Measurements from ENCODE around the gene ZNF816. TPM values are rescaled to one million over a fixed set of nuclear protein-coding genes. Genes with fewer than 3 reads are reported as not detected.

The ZNF816 gene
- total RNA-seq, 1 experiment from 2014 or later = 8.9 TPM

- CTCF ChIA-PET = no interaction called here
Measured at GRCh38 chr19:52987221-52987620, 24.5 kb upstream of the ZNF816 start.

More at GRCh38 chr19:52987221-52987620, 24.5 kb upstream of the ZNF816 start:
- TF ChIP-seq SP1 (IDR thresholded peaks at IDR 0.05; ENCODE audit: low read depth) (no peak), EZH2 (IDR thresholded peaks at IDR 0.05) (no peak), CEBPB (IDR thresholded peaks at IDR 0.05; ENCODE audit: low read depth) (no peak), REST (IDR thresholded peaks at IDR 0.05; ENCODE audit: low read depth) (no peak), YY1 (IDR thresholded peaks at IDR 0.05; ENCODE audit: extremely low read depth, insufficient replicate concordance, low read depth, low read length) (no peak), CBX3 (IDR thresholded peaks at IDR 0.05; ENCODE audit: low read depth) (no peak), SRF (IDR thresholded peaks at IDR 0.05; ENCODE audit: low read depth) (no peak), ZNF274 (IDR thresholded peaks at IDR 0.05; ENCODE audit: low read depth, low read length) (no peak), EGR1 (IDR thresholded peaks at IDR 0.05; ENCODE audit: low read depth) (no peak), MAX (IDR thresholded peaks at IDR 0.05) (no peak), POLR2AphosphoS5 (IDR thresholded peaks at IDR 0.05; ENCODE audit: low read depth, low read length) (no peak), TCF7L2 (IDR thresholded peaks at IDR 0.05; ENCODE audit: borderline replicate concordance, extremely low read depth, insufficient read depth, insufficient read length) (no peak), JUND (IDR thresholded peaks at IDR 0.05) (no peak), CTCF (IDR thresholded peaks at IDR 0.05 in 2 of 3, conservative IDR thresholded peaks at IDR 0.05 in 1 of 3; ENCODE audit: borderline replicate concordance in 1 of 3, insufficient read depth in 1 of 3, low read depth in 2 of 3, low read length in 2 of 3) (no peak), RAD21 (IDR thresholded peaks at IDR 0.05; ENCODE audit: low read depth) (no peak)
- TF ChIP-seq, protein P1, sequence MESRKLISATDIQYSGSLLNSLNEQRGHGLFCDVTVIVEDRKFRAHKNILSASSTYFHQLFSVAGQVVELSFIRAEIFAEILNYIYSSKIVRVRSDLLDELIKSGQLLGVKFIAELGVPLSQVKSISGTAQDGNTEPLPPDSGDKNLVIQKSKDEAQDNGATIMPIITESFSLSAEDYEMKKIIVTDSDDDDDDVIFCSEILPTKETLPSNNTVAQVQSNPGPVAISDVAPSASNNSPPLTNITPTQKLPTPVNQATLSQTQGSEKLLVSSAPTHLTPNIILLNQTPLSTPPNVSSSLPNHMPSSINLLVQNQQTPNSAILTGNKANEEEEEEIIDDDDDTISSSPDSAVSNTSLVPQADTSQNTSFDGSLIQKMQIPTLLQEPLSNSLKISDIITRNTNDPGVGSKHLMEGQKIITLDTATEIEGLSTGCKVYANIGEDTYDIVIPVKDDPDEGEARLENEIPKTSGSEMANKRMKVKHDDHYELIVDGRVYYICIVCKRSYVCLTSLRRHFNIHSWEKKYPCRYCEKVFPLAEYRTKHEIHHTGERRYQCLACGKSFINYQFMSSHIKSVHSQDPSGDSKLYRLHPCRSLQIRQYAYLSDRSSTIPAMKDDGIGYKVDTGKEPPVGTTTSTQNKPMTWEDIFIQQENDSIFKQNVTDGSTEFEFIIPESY (IDR thresholded peaks at IDR 0.05; ENCODE audit: extremely low read depth, insufficient replicate concordance, low read length) = no peak
- TF ChIP-seq, protein P2, sequence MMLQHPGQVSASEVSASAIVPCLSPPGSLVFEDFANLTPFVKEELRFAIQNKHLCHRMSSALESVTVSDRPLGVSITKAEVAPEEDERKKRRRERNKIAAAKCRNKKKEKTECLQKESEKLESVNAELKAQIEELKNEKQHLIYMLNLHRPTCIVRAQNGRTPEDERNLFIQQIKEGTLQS (IDR thresholded peaks at IDR 0.05) = no peak
- no peaks in the 10 kb centered on the region for H3K36me3 ChIP-seq (ENCODE audit: control insufficient read depth in 1 of 2, insufficient read depth in 2 of 2, low read length in 2 of 2)
- H4K20me1 ChIP-seq (ENCODE audit: insufficient read depth) = no peaks in the 10 kb centered on the region
- intact Hi-C loops (cut with micrococcal nuclease) = no loop called here
- no peak overlapping the region for H2AFZ ChIP-seq (ENCODE audit: low read depth, low read length, poor library complexity, severe bottlenecking)
- no TSS peak for BruUV-seq (replicated peaks)
- RAD21 ChIA-PET (ENCODE audit: low non-redundant PET in 1 of 2, low total read pairs in 2 of 2, uncharacterized antibody in 2 of 2, unreplicated experiment in 2 of 2) = no interaction called here
- H3K79me2 ChIP-seq (ENCODE audit: insufficient read depth, low read length) = no peaks in the 10 kb centered on the region
- H3K27ac ChIP-seq (ENCODE audit: low read depth, low read length) = no peak overlapping the region
- H3K4me3 ChIP-seq (replicated peaks in 1 of 2; ENCODE audit: low read depth in 1 of 2, low read length in 2 of 2) = no peak overlapping the region
- H3K9me3 ChIP-seq (ENCODE audit: control insufficient read depth in 1 of 2, insufficient read depth in 1 of 2, low read depth in 1 of 2, low read length in 2 of 2) = peaks cover 16 to 33% of the 10 kb centered on the region in 2 experiments; a peak in 2 of 4 replicates
- H3K4me1 ChIP-seq (ENCODE audit: control insufficient read depth in 1 of 2, insufficient read depth in 2 of 2, low read length in 2 of 2) = peaks cover 0 to 17% of the 10 kb centered on the region in 2 experiments; a peak in 2 of 4 replicates
- no peaks in the 10 kb centered on the region for H3K9me2 ChIP-seq (ENCODE audit: insufficient read depth)
- ATAC-seq (no peak), DNase-seq (ENCODE audit: low read depth, low spot score) (no peak)
- POLR2A ChIA-PET = no interaction called here
- H3K4me2 ChIP-seq (ENCODE audit: low read length) = no peak overlapping the region
- no peak overlapping the region for H3K9ac ChIP-seq (ENCODE audit: low read length)
- H3K27me3 ChIP-seq (ENCODE audit: insufficient read depth, low read length) = no peaks in the 10 kb centered on the region

Data from HCT116 (cell line).